Natural killer cell (primary cell): ENCODE measurements around the gene MBOAT7. TPM values are rescaled to one million over a fixed set of nuclear protein-coding genes. Genes with fewer than 3 reads are reported as not detected.

Experiments
- ATAC-seq, 3 donors: fragments of 150-1000 bp in 2 of 3; fragments of 200-7000 bp in 1 of 3; cut with Tn5 transposase; 1 replicate in 1 of 3; 2 replicates in 2 of 3; pipeline ENCODE4 v1.10.0; 2021; ENCODE audit warnings: mild to moderate bottlenecking in 2 of 3, moderate library complexity in 2 of 3
- DNase-seq, 2 donors: peaks; one replicate each; pipeline versions ENCODE4 v3.0.0 to v3.0.0-alpha.2; 2013 to 2021; ENCODE audit warnings: mixed read lengths in 1 of 2
- H3K27ac ChIP-seq: one replicate; pipeline ENCODE4 v1.5.1; 2013; ENCODE audit warnings: mild to moderate bottlenecking, low read length
- H3K27me3 ChIP-seq: one replicate; pipeline ENCODE4 v1.6.1; 2013; ENCODE audit warnings: low read length; ENCODE audit not compliant: control insufficient read depth, insufficient read depth
- H3K36me3 ChIP-seq: one replicate; pipeline ENCODE4 v1.6.1; 2013; ENCODE audit warnings: low read length; ENCODE audit not compliant: control insufficient read depth, insufficient read depth
- H3K4me1 ChIP-seq: one replicate; pipeline ENCODE4 v1.6.1; 2013; ENCODE audit warnings: low read length; ENCODE audit not compliant: control insufficient read depth, insufficient read depth
- H3K4me3 ChIP-seq: one replicate; pipeline ENCODE4 v1.5.1; 2013; ENCODE audit warnings: low read length
- H3K9me3 ChIP-seq: one replicate; pipeline ENCODE4 v1.6.1; 2013; ENCODE audit warnings: low read length; ENCODE audit not compliant: control insufficient read depth, insufficient read depth
- H3K27ac Mint-ChIP-seq, 2 donors: one replicate each; pipeline ENCODE4 v1.8.0; 2022; ENCODE audit warnings: mild to moderate bottlenecking in 2 of 2, mixed read lengths in 2 of 2, moderate library complexity in 1 of 2
- H3K27me3 Mint-ChIP-seq, 2 donors: one replicate each; pipeline ENCODE4 v1.8.0; 2022; ENCODE audit warnings: low read depth in 2 of 2, mixed read lengths in 2 of 2
- H3K36me3 Mint-ChIP-seq: one replicate; pipeline ENCODE4 v1.8.0; 2022; ENCODE audit warnings: mixed read lengths
- H3K4me1 Mint-ChIP-seq, 2 donors: one replicate each; pipeline ENCODE4 v1.8.0; 2022; ENCODE audit warnings: mixed read lengths in 2 of 2
- H3K4me3 Mint-ChIP-seq: one replicate; pipeline ENCODE4 v1.8.0; 2022; ENCODE audit warnings: mild to moderate bottlenecking, moderate library complexity, mixed read lengths
- H3K9me3 Mint-ChIP-seq, 2 donors: one replicate each; pipeline ENCODE4 v1.8.0; 2022; ENCODE audit warnings: mixed read lengths in 2 of 2
- CTCF ChIP-seq: fragments of 200-600 bp; IDR thresholded peaks from one replicate; pipeline ENCODE4 v1.8.0; 2022; ENCODE audit warnings: antibody characterized with exemption
- WGBS: methylation state at CpG from one replicate; pipeline ENCODE4 v1.1.7; 2013; ENCODE audit warnings: missing lambda C conversion rate; ENCODE audit not compliant: insufficient coverage; 5-methylcytosine and 5-hydroxymethylcytosine counted together
- intact Hi-C: fragments of 100-400 bp; cut with micrococcal nuclease; formaldehyde crosslinking; loops from one replicate; pipeline ENCODE4 v1.14.2; 2022
- total RNA-seq, 4 donors: library from RNA; stranded (reverse); fragments of 120-200 nt in 1 of 4; gene quantifications; one replicate each; pipeline versions ENCODE4 v1.2.3 to v1.2.4, GENCODE V29; 2013 to 2022

Gene MBOAT7
- total RNA-seq, 3 donors from 2014 or later (not counting 1 experiment from before 2014, with no cell fraction given): 24.1 to 53.9 (median 31.2) TPM

- H3K4me1 Mint-ChIP-seq: no peaks in the 10 kb centered on the region
- 91% methylated on average over 20 of the region's 20 CpGs for WGBS
- no peaks in the 10 kb centered on the region for H3K36me3 Mint-ChIP-seq
- no peaks in the 10 kb centered on the region for H3K27me3 Mint-ChIP-seq
- no peak for ATAC-seq
- Histone ChIP-seq H3K36me3 (peaks cover 64% of the 10 kb centered on the region), H3K4me1 (no peaks in the 10 kb centered on the region), H3K9me3 (no peaks in the 10 kb centered on the region), H3K27ac (no peak overlapping the region), H3K4me3 (no peak overlapping the region), H3K27me3 (no peaks in the 10 kb centered on the region)
- DNase-seq: no peak
- no peak for TF ChIP-seq CTCF
- no peak overlapping the region for H3K4me3 Mint-ChIP-seq
- H3K27ac Mint-ChIP-seq: no peak overlapping the region
- intact Hi-C loops: no loop called here
- no peaks in the 10 kb centered on the region for H3K9me3 Mint-ChIP-seq
Observed at GRCh38 chr19:54128441-54128725, 61.0 kb downstream of the MBOAT7 start.

GRCh38 chr19:54127688-54128440 is 61.5 kb downstream of the MBOAT7 start:
- Mint-ChIP-seq H3K27ac (no peak overlapping the region), H3K36me3 (no peaks in the 10 kb centered on the region), H3K4me3 (no peak overlapping the region), H3K27me3 (no peaks in the 10 kb centered on the region), H3K9me3 (no peaks in the 10 kb centered on the region), H3K4me1 (no peaks in the 10 kb centered on the region)
- H3K27ac ChIP-seq: no peak overlapping the region
- DNase-seq: no peak
- H3K27me3 ChIP-seq: no peaks in the 10 kb centered on the region
- H3K4me1 ChIP-seq: no peaks in the 10 kb centered on the region
- H3K4me3 ChIP-seq: no peak overlapping the region
- no peak for ATAC-seq
- no peaks in the 10 kb centered on the region for H3K9me3 ChIP-seq
- TF ChIP-seq CTCF: no peak
- H3K36me3 ChIP-seq: peaks cover 66% of the 10 kb centered on the region
- 97% methylated on average over 43 of the region's 44 CpGs for WGBS
- intact Hi-C loops: no loop called here

- intact Hi-C loops: no loop called here
- no peaks in the 10 kb centered on the region for H3K27me3 ChIP-seq
- ATAC-seq (no peak), DNase-seq (no peak)
- Mint-ChIP-seq H3K27ac (no peak overlapping the region), H3K9me3 (no peaks in the 10 kb centered on the region), H3K4me3 (no peak overlapping the region), H3K4me1 (no peaks in the 10 kb centered on the region), H3K36me3 (no peaks in the 10 kb centered on the region), H3K27me3 (no peaks in the 10 kb centered on the region)
- no peaks in the 10 kb centered on the region for H3K9me3 ChIP-seq
- WGBS: 87% methylated on average over 9 of the region's 9 CpGs
- TF ChIP-seq CTCF: no peak
- H3K4me3 ChIP-seq: no peak overlapping the region
- H3K27ac ChIP-seq: no peak overlapping the region
- peaks cover 73% of the 10 kb centered on the region for H3K36me3 ChIP-seq
- no peaks in the 10 kb centered on the region for H3K4me1 ChIP-seq
Observed at GRCh38 chr19:54125713-54126112, 63.7 kb downstream of the MBOAT7 start.

GRCh38 chr19:54124393-54124792 is 65.0 kb downstream of the MBOAT7 start:
- no peaks in the 10 kb centered on the region for H3K36me3 Mint-ChIP-seq

More at GRCh38 chr19:54124393-54124792, 65.0 kb downstream of the MBOAT7 start:
- Histone ChIP-seq H3K4me1 (no peaks in the 10 kb centered on the region), H3K4me3 (no peak overlapping the region), H3K9me3 (no peaks in the 10 kb centered on the region), H3K36me3 (peaks cover 83% of the 10 kb centered on the region), H3K27ac (no peak overlapping the region), H3K27me3 (no peaks in the 10 kb centered on the region)
- no peaks in the 10 kb centered on the region for H3K9me3 Mint-ChIP-seq
- no peak overlapping the region for H3K4me3 Mint-ChIP-seq
- intact Hi-C loops: no loop called here
- DNase-seq: no peak
- H3K4me1 Mint-ChIP-seq: no peaks in the 10 kb centered on the region
- TF ChIP-seq CTCF: no peak
- no peak for ATAC-seq
- H3K27ac Mint-ChIP-seq: no peak overlapping the region
- no peaks in the 10 kb centered on the region for H3K27me3 Mint-ChIP-seq
- 95% methylated on average over 19 of the region's 19 CpGs for WGBS
